ENCODE data around the gene ZNF513.
A peak's percentile ranks its signal among the peaks of the same experiment; 100 is the strongest.

The ZNF513 gene

DNA sequence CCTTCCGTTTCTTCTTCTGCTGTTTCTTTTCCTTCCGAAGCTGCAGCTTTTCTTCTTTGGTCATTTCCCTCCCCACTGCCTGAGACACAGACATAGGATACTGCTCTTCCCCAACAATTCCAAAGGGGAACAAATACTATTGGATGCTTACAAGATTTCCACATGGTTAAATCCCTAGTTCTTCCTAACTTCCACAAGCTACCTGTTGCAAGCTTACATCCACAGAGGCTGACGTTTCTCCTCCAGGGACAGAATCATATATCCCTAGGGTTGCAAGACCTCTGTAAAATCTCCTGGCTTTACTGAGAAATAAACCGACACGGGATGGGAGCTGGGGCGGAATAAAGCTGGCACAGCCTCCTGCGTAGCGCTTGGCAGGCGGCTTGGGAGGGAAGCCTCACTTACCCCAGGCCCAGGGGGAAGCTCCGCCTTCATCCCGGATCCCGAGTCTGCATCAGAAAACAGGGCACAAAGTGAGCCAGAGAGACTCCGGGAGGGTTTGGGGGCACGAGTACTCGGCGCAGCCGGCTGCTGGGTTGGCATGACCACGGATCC is 11.0 kb downstream of the ZNF513 start:
- TF ChIP-seq, protein P1, sequence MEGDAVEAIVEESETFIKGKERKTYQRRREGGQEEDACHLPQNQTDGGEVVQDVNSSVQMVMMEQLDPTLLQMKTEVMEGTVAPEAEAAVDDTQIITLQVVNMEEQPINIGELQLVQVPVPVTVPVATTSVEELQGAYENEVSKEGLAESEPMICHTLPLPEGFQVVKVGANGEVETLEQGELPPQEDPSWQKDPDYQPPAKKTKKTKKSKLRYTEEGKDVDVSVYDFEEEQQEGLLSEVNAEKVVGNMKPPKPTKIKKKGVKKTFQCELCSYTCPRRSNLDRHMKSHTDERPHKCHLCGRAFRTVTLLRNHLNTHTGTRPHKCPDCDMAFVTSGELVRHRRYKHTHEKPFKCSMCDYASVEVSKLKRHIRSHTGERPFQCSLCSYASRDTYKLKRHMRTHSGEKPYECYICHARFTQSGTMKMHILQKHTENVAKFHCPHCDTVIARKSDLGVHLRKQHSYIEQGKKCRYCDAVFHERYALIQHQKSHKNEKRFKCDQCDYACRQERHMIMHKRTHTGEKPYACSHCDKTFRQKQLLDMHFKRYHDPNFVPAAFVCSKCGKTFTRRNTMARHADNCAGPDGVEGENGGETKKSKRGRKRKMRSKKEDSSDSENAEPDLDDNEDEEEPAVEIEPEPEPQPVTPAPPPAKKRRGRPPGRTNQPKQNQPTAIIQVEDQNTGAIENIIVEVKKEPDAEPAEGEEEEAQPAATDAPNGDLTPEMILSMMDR (IDR thresholded peaks at IDR 0.05; ENCODE audit: low read depth, low read length) = no peak
- Histone ChIP-seq H3K9me3 (no peaks in the 10 kb centered on the region), H3K4me1 (no peaks in the 10 kb centered on the region; the same call in 1 of the 2 replicates), H3K36me3 (peaks cover 53% of the 10 kb centered on the region), H3K27me3 (no peaks in the 10 kb centered on the region), H3K4me3 (ENCODE audit: low read depth, low read length) (peak overlapping the region; percentile 99)
- DNase-seq = no peak

DNA sequence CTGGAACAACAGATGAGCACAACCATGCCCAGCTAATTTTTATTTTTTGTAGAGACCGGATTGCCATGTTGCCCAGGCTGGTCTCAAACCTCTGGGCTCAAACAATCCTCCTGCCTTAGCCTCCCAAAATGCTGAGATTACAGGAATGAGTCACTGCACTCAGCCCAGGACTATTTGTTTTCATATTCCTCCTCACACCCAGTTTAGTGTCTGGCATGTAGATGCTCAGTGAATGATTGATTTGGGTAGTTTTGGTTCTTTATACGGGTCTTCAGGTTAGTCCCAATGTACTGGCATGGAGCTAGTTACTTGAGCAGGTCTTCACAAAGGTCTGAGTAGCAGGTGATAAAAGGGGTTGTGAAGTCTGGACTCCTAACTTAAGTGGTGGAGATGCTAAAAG is 16.6 kb downstream of the ZNF513 start:
- H3K4me1 ChIP-seq = no peaks in the 10 kb centered on the region
- H3K9me3 ChIP-seq = no peaks in the 10 kb centered on the region
- TF ChIP-seq, protein P1 (IDR thresholded peaks at IDR 0.05; ENCODE audit: low read depth, low read length) = no peak
- no peaks in the 10 kb centered on the region for H3K27me3 ChIP-seq
- H3K36me3 ChIP-seq = peaks cover 53% of the 10 kb centered on the region
- no peak overlapping the region for H3K4me3 ChIP-seq (ENCODE audit: low read depth, low read length)
- DNase-seq = no peak

DNA sequence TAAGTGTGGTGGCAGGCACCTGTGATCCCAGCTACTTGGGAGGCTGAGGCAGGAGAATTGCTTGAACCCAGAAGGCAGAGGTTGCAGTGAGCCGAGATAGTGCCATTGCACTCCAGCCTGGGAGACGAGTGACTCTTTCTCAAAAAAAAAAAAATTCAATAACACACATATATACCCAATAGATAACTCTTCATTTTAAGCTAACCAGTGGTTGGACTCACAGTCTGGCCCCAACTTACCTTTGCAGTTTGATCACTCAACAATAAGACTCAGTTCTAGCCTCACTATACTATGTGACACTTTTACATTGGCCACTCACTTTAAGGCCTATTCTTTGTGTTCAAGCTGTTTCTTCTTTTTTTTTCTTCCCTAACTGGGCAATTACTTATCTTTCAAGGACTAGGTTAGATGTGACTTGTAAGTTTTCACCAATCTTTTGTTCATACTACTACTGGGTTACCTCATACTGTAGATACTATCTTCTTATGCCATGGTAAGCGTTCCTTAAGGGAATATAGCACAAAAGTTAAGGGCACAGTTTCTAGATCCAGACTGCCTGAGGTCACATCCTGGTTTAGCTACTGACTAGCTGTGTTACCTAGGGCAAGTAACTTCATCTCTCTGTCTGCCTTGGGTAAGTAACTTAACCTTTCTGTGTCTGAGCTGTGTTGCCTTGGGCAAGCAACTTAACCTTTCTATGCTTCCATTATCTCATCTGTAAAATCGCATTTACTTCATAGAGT is 17.7 kb downstream of the ZNF513 start:
- H3K4me1 ChIP-seq = no peaks in the 10 kb centered on the region
- H3K9me3 ChIP-seq = no peaks in the 10 kb centered on the region
- TF ChIP-seq, protein P1 (IDR thresholded peaks at IDR 0.05; ENCODE audit: low read depth, low read length) = no peak
- no peak overlapping the region for H3K4me3 ChIP-seq (ENCODE audit: low read depth, low read length)
- H3K27me3 ChIP-seq = no peaks in the 10 kb centered on the region
- peaks cover 45% of the 10 kb centered on the region for H3K36me3 ChIP-seq
- DNase-seq = no peak

DNA sequence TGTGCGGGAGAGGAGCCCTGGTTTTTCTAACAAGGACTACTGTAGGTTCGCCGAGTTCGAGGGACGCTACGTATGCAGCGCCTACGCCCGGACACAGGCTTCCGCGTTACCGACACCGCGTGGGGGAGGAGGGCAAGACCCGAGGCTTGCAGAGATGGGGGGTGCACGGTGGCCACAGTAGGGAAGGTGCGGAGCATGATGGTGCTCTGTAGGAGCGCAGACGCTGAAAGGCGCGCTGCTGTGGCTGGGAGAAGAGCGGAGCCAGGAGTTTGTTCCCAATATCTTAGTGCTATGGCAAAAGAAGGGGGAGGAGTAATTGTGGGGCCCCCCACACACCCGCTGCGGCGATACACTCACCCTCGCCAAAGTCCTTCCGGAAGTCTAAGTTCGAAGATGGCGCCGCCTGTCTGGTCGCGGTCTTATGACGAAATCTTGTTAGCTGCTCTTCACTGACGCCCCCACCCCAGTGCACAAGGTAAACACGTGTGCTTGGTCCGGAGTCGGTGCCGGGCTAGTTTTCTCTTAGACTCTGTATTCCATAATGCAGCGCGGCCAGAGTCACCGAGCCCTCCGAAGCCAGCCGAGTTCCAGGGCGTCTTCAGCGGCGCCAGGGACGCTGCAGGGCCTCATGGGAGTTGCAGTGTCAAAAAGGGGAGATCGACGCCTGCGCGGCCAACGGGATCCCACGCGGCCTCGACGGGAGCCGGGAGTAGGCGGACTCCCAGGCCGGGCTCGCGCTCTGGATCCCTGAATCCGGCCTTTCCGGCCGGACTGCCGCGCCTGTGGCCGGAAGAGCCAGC is 24.0 kb downstream of the ZNF513 start, which contains the start of gene GTF3C2:
Gene GTF3C2, minus strand, starts transcription at position 383 of the 800 bp plus-strand sequence. CDS start 13,210 bp downstream, outside the sequence.
- H3K4me1 ChIP-seq = no peaks in the 10 kb centered on the region
- no peaks in the 10 kb centered on the region for H3K9me3 ChIP-seq
- DNase-seq = peak; percentile 97
- H3K4me3 ChIP-seq (ENCODE audit: low read depth, low read length) = peak within 1 kb of the TSS; percentile 97
- TF ChIP-seq, protein P1 (IDR thresholded peaks at IDR 0.05; ENCODE audit: low read depth, low read length) = no peak
- no peaks in the 10 kb centered on the region; the same call in 1 of the 2 replicates for H3K36me3 ChIP-seq
- no peaks in the 10 kb centered on the region for H3K27me3 ChIP-seq

DNA sequence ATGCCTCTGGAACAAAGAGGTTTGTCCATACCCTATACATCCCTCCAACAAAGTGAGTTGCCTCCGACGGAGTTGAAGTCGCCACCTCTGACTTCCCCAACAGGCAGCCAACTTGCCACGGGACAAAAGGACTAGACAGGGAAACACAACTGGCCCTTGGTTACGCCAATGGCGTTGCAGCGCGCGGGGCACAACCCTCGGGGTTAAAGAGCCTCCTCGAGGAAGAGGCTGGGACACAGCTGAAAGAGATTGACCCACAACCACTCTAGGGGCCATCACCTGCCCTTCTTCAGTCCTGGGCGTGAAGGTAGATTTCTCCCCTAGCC is 24.5 kb downstream of the ZNF513 start:
- H3K4me1 ChIP-seq = no peaks in the 10 kb centered on the region
- H3K27me3 ChIP-seq = no peaks in the 10 kb centered on the region
- TF ChIP-seq, protein P1 (IDR thresholded peaks at IDR 0.05; ENCODE audit: low read depth, low read length) = no peak
- peak overlapping the region; percentile 97 for H3K4me3 ChIP-seq (ENCODE audit: low read depth, low read length)
- H3K9me3 ChIP-seq = no peaks in the 10 kb centered on the region
- peak; percentile 60 for DNase-seq
- no peaks in the 10 kb centered on the region; the same call in 1 of the 2 replicates for H3K36me3 ChIP-seq
